ENCODE results near the gene HECTD3.
"Not testable (repeated sequence)": the region's sequence is repeated elsewhere in the genome, so short reads cannot be mapped to it uniquely, and the experiment has no call there.

HECTD3 gene

DNA sequence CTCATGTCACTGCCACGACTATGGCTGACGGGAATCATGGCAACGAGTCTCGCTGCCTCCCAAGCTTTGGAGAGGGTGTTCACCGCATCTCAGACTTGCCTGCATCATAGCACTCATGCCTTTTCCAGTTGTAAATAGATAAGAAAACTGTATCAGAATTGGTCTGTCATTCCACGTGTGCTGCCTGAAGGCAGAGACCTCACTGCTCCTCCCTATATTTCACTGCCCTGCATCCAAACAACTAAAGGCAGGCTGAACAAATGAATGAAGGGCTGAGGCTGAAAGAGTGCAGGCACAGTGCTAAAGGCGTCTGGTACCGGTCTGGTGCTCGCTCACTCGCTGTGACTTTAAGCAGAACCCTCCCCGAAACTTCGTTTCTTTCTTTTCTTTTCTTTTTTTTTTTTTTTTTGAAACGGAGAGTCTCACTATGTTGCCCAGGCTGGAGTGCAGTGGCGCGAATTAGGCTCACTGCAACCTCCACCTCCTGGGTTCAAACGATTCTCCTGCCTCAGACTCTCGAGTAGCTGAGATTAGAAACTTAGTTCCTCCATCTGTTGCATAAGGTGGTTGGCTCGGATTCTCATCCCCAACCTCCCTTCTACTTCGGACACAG is 25.3 kb downstream of the HECTD3 start:
- no peak for DNase-seq

DNA sequence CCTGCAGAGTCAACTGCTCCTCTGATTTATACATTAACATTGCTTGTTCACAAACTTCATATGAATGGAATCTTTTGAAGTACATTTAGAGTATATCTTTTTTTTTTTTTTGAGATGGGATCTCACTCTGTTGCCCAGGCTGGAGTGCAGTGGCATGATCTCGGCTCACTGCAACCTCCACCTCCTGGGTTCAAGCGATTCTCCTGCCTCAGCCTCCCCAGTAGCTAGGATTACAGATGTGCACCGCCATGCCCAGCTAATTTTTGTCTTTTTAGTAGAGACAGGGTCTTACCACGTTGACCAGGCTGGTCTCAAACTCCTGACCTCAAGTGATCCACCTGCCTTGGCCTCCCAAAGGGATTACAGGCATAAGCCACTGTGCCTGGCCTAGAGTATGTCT is 33.8 kb downstream of the HECTD3 start:
- DNase-seq = not testable (repeated sequence)

DNA sequence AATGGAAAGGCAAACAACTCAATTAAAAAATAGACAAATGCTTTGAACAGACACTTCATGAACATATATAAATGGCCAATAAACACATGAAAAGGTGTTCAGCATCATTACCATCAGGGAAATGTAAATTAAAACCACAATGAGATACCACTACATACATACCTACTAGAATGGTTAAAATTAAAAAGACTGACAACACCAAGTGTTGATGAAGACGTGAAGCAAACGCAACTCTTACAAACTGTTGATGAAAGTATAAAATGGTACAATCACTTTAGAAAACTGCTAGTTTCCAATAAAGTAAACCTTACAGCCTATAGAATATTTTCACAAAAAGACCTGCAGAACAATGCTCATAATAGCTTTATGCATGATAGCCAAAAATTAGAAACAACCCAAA is 34.9 kb downstream of the HECTD3 start:
- DNase-seq = no peak

DNA sequence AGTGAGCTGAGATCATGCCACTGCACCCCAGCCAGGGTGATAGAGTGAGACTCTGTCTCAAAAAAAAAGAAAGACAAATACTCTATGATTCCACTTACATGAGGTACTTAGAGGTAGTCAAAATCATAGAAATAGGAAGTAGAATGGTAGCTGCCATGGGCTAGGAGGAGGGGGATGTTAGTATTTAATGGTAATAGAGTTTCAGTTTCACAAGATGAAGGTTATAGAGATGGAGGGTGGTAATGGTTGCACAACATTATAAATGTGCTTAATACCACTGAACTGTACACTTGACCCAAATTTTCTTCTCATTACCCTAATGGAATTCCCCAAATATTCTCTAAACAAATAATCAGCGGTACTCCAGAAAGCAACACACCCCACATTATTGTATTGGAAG is 37.5 kb downstream of the HECTD3 start:
- no peak for DNase-seq

DNA sequence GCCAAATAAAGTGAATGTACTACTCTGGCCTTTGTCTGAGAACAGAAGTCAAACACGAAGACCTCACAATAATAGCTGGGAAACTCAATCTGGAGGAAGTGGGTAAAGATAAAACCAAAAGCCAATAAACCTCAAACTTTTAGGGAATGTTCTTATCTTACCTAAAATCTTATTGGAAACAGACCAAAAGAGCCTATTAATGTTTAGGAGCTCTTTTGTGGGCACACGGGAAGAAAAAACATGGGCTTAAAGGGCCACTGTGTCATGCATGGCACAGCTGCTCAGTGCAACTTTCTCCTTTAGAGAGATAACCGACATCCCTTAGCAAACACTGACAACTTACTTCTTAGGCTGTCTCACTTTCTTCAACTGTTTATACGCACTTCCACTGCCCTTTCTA is 40.8 kb downstream of the HECTD3 start:
- no peak for DNase-seq

DNA sequence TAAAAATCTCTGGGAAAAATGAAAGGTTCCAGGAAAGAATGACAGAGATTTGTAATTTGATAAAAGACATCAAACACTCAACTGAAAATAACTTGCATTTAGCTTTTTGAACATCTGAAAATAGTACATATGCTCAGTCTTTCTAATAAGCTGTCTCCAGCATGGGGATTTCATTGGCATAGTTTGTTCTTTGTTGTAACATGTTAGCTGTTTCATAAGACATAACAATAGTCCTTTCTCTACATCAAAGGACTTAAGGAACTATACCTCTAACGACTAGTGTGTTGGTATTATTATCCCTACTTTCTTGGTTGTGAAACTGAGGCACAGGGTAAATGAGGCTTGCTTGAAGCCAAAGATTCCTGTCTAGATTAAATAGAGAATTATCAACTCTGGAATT is 46.7 kb downstream of the HECTD3 start:
- DNase-seq = no peak

DNA sequence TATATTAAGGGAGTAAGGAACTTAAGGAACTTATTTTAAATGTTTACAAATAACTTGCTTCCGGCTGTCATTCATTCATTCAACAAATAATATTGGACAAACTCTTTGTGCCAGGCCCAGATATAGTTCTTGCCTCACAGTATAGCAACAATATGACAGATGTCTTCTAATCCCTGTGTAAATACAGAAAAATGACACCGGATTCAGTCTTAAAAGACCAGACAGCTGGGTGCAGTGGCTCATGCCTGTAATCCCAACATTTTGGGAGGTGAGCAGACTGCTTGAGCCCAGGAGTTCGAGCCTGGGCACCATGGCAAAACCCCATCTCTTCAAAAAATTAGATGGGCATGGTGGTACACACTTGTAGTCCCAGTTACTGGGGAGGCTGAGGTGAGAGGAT is 48.4 kb downstream of the HECTD3 start:
- no peak for DNase-seq

DNA sequence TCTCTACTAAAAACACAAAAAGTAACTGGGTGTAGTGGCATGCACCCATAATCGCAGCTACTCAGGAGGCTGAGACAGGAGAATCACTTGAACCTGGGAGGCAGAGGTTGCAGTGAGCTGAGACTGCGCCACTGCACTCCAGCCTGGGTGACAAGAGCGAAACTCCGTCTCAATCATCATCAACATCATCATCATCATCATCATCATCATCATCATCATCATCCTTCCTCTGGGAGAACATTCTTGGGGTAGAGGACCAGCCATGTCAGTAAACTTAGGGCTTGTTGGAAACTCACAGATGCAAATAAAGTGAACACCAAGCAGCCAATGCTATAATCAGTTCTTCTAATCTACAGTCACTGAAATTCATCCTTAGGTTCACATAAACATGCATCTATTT is 49.1 kb downstream of the HECTD3 start:
- DNase-seq = not testable (repeated sequence)

DNA sequence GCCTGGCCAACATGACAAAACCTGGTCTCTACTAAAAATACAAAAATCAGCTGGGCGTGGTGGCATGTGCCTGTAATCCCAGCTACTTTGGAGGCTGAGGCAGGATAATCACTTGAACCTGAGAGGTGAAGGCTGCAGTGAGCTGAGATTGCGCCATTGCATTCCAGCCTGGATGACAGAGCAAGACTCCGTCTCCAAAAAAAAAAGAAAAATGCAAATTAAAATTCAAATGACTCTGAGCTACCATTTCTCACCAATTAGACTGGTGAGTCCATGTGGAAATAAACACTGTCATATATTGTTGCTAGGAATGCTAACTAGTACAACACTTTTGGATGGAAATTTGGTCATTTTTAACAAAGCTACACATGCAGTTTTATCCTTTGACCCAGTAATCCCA is 53.6 kb downstream of the HECTD3 start:
- DNase-seq = not testable (repeated sequence)

DNA sequence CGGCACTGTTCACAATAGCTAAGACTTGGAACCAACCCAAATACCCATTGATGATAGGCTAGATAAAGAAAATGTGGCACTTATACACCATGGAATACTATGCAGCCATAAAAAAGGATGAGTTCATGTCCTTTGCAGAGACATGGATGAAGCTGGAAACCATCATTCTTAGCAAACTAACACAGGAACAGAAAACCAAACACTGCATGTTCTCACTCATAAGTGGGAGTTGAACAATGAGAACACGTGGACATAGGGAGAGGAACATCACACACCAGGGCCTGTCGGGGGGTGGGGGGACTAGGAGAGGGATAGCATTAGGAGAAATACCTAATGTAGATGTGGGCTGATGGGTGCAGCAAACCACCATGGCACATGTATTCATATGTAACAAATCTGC is 55.0 kb downstream of the HECTD3 start:
- DNase-seq = not testable (repeated sequence)
